ENCODE data around the gene TMEM87B. TPM values are rescaled to one million over a fixed set of nuclear protein-coding genes. Genes with fewer than 3 reads are reported as not detected.
A peak's percentile ranks its signal among the peaks of the same experiment; 100 is the strongest.

The TMEM87B gene
- total RNA-seq, 6 donors from 2014 or later, result 20.1 to 45.9 (median 23.6) TPM

DNA sequence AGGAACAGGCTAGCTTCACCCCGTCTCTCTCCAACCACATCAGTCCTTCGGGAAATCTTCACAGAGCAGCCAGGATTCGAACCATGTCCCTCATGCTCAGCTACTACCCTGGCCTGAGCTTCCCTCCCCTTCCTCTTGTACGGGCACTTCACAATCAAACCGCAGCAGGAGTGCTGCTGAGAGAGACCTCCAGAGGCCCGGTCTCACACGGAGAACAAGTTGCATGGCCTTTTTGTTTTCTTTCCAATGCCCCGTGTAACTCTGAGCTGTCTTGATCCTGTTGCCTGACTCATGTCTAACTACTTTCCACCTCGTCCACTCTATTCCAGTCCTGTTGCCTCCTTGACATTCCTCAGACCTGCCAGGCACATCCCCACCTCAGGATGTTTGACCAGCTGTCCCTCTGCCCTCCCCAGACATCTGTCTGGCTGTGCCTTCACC is 108.5 kb downstream of the TMEM87B start:
- H3K27ac ChIP-seq, result no peak overlapping the region
- ATAC-seq (ENCODE audit: low FRiP score in 2 of 2), result no peak
- no peaks in the 10 kb centered on the region for H3K4me1 ChIP-seq
- WGBS, 2 donors, result 63 to 80% methylated on average over 9 of the region's 9 CpGs
- DNase-seq, result no peak
- TF ChIP-seq, protein P1, sequence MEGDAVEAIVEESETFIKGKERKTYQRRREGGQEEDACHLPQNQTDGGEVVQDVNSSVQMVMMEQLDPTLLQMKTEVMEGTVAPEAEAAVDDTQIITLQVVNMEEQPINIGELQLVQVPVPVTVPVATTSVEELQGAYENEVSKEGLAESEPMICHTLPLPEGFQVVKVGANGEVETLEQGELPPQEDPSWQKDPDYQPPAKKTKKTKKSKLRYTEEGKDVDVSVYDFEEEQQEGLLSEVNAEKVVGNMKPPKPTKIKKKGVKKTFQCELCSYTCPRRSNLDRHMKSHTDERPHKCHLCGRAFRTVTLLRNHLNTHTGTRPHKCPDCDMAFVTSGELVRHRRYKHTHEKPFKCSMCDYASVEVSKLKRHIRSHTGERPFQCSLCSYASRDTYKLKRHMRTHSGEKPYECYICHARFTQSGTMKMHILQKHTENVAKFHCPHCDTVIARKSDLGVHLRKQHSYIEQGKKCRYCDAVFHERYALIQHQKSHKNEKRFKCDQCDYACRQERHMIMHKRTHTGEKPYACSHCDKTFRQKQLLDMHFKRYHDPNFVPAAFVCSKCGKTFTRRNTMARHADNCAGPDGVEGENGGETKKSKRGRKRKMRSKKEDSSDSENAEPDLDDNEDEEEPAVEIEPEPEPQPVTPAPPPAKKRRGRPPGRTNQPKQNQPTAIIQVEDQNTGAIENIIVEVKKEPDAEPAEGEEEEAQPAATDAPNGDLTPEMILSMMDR (IDR thresholded peaks at IDR 0.05), result no peak
- TF ChIP-seq EP300 (IDR thresholded peaks at IDR 0.05) (no peak), POLR2A (IDR thresholded peaks at IDR 0.05) (no peak), POLR2AphosphoS5 (IDR thresholded peaks at IDR 0.05) (no peak)
- H3K4me3 ChIP-seq, result no peak overlapping the region
- H3K36me3 ChIP-seq, result no peaks in the 10 kb centered on the region
- H3K27me3 ChIP-seq, result no peaks in the 10 kb centered on the region
- H3K9me3 ChIP-seq, result no peaks in the 10 kb centered on the region

DNA sequence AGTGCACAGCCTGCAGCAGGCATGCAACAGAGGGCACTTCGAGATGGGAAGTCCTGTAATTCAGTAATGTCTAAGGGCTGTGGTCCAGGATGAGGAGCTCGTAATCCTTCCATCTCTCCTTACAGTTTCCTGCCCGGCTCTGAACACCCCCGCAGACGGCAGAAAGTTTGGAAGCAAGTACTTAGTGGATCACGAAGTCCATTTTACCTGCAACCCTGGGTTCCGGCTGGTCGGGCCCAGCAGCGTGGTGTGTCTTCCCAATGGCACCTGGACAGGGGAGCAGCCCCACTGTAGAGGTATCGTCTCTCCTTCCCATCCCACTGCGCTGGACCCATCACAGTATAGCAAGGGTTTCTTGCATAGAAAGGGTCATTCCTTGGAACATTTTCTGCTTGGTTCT is 109.8 kb downstream of the TMEM87B start:
- ATAC-seq (ENCODE audit: low FRiP score in 2 of 2), result no peak

DNA sequence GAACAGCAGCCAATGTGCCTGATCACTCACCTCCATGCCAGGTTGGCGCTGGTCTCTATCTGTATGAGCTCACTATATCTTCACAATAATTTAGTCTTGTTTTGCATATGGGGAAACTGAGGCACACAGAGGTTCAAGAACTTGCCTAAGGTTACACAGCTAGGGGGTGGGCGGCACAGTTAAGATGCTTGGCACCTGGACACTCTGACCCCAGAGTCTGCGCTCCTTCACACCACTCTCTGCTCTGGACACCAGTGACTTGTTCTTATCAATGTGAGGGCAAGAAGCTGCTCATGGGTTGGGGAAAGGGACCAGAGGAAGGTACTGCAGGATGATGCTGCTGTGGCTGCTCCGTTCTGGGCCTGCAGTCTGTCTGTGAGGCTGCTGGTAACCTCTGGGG is 110.2 kb downstream of the TMEM87B start:
- no peaks in the 10 kb centered on the region for H3K4me1 ChIP-seq
- H3K4me3 ChIP-seq, result no peak overlapping the region
- DNase-seq (no peak), ATAC-seq (ENCODE audit: low FRiP score in 2 of 2) (no peak)
- no peaks in the 10 kb centered on the region for H3K27me3 ChIP-seq
- 87 to 94% methylated on average over 2 to 4 of the region's 4 CpGs for WGBS, 2 donors
- no peaks in the 10 kb centered on the region for H3K36me3 ChIP-seq
- H3K9me3 ChIP-seq, result no peaks in the 10 kb centered on the region
- TF ChIP-seq POLR2AphosphoS5 (IDR thresholded peaks at IDR 0.05) (no peak), POLR2A (IDR thresholded peaks at IDR 0.05) (no peak), EP300 (IDR thresholded peaks at IDR 0.05) (no peak)
- TF ChIP-seq, protein P1 (IDR thresholded peaks at IDR 0.05), result no peak
- H3K27ac ChIP-seq, result no peak overlapping the region

More for the DNA sequence above, 109.8 kb downstream of the TMEM87B start:
- Histone ChIP-seq H3K27ac (no peak overlapping the region), H3K27me3 (no peaks in the 10 kb centered on the region), H3K9me3 (no peaks in the 10 kb centered on the region), H3K36me3 (no peaks in the 10 kb centered on the region), H3K4me3 (no peak overlapping the region), H3K4me1 (no peaks in the 10 kb centered on the region)
- WGBS, 2 donors, result 88 to 100% methylated on average over 5 to 11 of the region's 11 CpGs
- TF ChIP-seq EP300 (IDR thresholded peaks at IDR 0.05), result no peak
- no peak for DNase-seq

DNA sequence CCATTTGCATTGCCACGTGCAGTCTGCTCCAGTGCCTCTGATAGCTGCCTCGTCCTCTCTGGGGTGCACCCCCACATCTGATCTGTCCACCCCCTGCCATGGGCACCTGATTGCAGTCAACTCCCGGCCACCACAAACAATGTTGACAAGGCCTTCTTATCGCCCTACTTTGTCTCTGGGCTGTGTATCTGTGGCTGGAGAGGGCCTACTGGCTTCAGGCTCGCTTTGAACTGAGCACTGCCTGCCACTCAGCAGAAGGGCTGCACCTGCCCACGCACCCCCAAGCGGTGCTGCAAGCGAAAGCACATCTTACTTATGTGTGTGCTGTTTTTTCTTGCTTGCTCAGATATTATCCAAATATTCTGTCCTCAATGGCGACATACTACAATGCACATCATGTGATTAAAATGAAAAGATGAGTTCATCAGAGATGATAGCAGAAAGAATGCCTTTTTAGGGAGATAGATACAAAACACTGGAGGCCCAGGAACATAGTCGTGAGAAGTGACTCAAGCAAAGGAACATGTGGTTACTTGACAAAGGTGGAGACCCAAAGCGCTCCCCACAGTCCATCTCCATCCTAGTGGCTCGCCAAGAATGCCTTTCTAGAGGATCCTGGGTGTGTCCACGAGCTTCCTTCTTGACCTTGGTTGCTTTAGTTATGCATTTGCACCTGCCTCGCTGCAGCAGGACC is 111.9 kb downstream of the TMEM87B start:
- WGBS, 2 donors, result 87% methylated on average over 13 to 14 of the region's 14 CpGs
- H3K9me3 ChIP-seq, result no peaks in the 10 kb centered on the region
- no peak overlapping the region for H3K27ac ChIP-seq
- no peaks in the 10 kb centered on the region for H3K27me3 ChIP-seq
- no peak overlapping the region for H3K4me3 ChIP-seq
- no peaks in the 10 kb centered on the region for H3K4me1 ChIP-seq
- H3K36me3 ChIP-seq, result no peaks in the 10 kb centered on the region
- DNase-seq (no peak), ATAC-seq (ENCODE audit: low FRiP score in 2 of 2) (no peak)
- TF ChIP-seq, protein P1 (IDR thresholded peaks at IDR 0.05), result no peak
- TF ChIP-seq POLR2AphosphoS5 (IDR thresholded peaks at IDR 0.05), result no peak
- TF ChIP-seq POLR2A (IDR thresholded peaks at IDR 0.05), result no peak
- TF ChIP-seq EP300 (IDR thresholded peaks at IDR 0.05), result no peak

DNA sequence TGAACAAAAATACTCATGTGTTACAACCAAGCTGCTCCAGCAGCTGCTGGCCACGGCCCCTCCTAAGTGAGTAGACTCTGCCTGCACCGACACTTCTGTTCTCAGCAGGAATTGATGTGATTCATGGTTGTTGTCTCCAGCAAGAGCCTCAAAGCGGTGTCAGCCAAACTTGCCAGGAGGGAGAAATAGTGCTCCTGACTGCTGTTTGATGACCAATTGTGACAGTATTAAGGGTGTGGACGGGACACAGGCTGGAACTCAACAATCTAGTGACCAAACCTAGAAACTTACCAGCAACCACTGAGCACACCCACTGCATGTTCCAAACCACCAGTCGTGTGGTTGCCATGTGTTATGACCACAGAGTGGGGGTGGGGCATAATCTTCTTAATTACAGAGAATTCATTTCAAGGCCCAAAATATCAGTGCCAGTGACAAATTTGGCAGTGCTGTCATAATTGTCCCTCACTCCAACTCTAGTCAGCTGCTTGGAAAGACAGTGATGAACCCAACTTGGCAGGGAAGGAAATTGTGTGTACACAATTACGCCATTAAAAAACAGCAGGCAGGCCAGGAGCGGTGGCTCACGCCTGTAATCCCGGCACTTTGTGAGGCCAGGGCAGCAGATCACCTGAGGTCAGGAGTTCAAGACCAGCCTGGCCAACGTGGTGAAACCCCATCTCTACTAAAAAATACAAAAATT is 113.5 kb downstream of the TMEM87B start:
- H3K27ac ChIP-seq, result no peak overlapping the region
- no peak overlapping the region for H3K4me3 ChIP-seq
- TF ChIP-seq POLR2AphosphoS5 (IDR thresholded peaks at IDR 0.05), result no peak
- TF ChIP-seq EP300 (IDR thresholded peaks at IDR 0.05), result no peak
- TF ChIP-seq POLR2A (IDR thresholded peaks at IDR 0.05), result no peak
- TF ChIP-seq, protein P1 (IDR thresholded peaks at IDR 0.05), result no peak
- no peaks in the 10 kb centered on the region for H3K27me3 ChIP-seq
- H3K4me1 ChIP-seq, result no peaks in the 10 kb centered on the region
- H3K9me3 ChIP-seq, result no peaks in the 10 kb centered on the region
- no peak for DNase-seq
- no peaks in the 10 kb centered on the region for H3K36me3 ChIP-seq
- ATAC-seq (ENCODE audit: low FRiP score in 2 of 2), result peak in 1 of 2 donors; percentile 56
- WGBS, 2 donors, result 83 to 84% methylated on average over 6 to 10 of the region's 10 CpGs

Other genes starting within 250 kb of the TMEM87B start
- 10 to 100 TPM; 26.8 to 47.1 (median 36.4) TPM for gene ANAPC1, start 171.1 kb upstream of the TMEM87B start, total RNA-seq
- gene MERTK, start 156.7 kb upstream of the TMEM87B start, total RNA-seq, result 100 to 1,000 TPM in 1 of 6 donors, 10 to 100 TPM in 5; 15.5 to 141 (median 21.9) TPM
- 1 to 10 TPM in 5 of 6 donors, not detected in 1; 2.0 to 6.9 (median 4.0) TPM for gene FBLN7, start 83.1 kb downstream of the TMEM87B start, total RNA-seq
- gene ZC3H8, start 199.8 kb downstream of the TMEM87B start, total RNA-seq, result 10 to 100 TPM in 3 of 6 donors, 1 to 10 TPM in 3; 4.3 to 92.2 (median 10.1) TPM
- gene ZC3H6, start 220.3 kb downstream of the TMEM87B start, total RNA-seq, result 10 to 100 TPM in 3 of 6 donors, 1 to 10 TPM in 3; 4.8 to 18.5 (median 11.7) TPM

Measured in upper lobe of left lung (tissue), 6 donors.